ENCODE measurements around the gene CCNJ.

DNA sequence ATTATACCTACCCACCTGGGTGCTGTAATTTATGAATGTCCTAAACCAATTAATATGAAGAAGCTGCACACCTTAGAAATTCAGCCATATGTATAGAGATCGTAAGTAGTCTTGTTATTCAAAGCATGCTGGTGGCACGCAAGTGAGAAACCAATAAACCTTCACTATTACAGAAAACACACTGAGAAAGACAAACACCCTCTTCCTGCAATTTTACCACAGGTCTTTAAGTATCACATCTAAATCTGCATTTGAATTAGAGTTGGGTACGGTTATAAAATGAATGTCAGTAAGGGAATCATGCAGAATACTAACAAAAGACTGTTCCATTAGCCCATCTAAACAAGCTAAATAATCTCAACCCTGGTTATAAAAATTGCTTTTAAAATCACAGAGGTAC lies 33.8 kb downstream of the CCNJ start:
- TF ChIP-seq, protein P1, sequence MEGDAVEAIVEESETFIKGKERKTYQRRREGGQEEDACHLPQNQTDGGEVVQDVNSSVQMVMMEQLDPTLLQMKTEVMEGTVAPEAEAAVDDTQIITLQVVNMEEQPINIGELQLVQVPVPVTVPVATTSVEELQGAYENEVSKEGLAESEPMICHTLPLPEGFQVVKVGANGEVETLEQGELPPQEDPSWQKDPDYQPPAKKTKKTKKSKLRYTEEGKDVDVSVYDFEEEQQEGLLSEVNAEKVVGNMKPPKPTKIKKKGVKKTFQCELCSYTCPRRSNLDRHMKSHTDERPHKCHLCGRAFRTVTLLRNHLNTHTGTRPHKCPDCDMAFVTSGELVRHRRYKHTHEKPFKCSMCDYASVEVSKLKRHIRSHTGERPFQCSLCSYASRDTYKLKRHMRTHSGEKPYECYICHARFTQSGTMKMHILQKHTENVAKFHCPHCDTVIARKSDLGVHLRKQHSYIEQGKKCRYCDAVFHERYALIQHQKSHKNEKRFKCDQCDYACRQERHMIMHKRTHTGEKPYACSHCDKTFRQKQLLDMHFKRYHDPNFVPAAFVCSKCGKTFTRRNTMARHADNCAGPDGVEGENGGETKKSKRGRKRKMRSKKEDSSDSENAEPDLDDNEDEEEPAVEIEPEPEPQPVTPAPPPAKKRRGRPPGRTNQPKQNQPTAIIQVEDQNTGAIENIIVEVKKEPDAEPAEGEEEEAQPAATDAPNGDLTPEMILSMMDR (IDR thresholded peaks at IDR 0.05; ENCODE audit: low read depth, low read length): no peak
- no peak for TF ChIP-seq EZH2phosphoT487 (IDR thresholded peaks at IDR 0.05; ENCODE audit: low read depth)

Data from OCI-LY3 (cell line).